Measurements from ENCODE around the gene FAM186B.

The FAM186B gene

GRCh38 chr12:49556391-49557186, 48.9 kb downstream of the FAM186B start:
- DNase-seq (ENCODE audit: low read depth, low spot score), result no peak
- Histone ChIP-seq H3K36me3 (ENCODE audit: insufficient read depth, low read length) (peaks cover 35% of the 10 kb centered on the region; the same call in 1 of the 2 replicates), H3K9me3 (ENCODE audit: low read depth, low read length) (no peaks in the 10 kb centered on the region), H3K9ac (ENCODE audit: insufficient read length) (no peak overlapping the region), H3K4me3 (no peak overlapping the region), H3K27ac (no peak overlapping the region)
- TF ChIP-seq FOXP2 (optimal IDR thresholded peaks at IDR 0.05; ENCODE audit: control extremely low read depth, extremely low read length, insufficient read depth) (no peak), POLR2AphosphoS5 (IDR thresholded peaks at IDR 0.05; ENCODE audit: borderline replicate concordance, low read depth, low read length) (0 out of 2 replicates have a peak, but pooled peaks have one; percentile 1)

- Histone ChIP-seq H3K36me3 (ENCODE audit: insufficient read depth, low read length) (peaks cover 30% of the 10 kb centered on the region; the same call in 1 of the 2 replicates), H3K9ac (ENCODE audit: insufficient read length) (no peak overlapping the region), H3K27ac (no peak overlapping the region), H3K4me3 (no peak overlapping the region), H3K9me3 (ENCODE audit: low read depth, low read length) (no peaks in the 10 kb centered on the region)
- no peak for DNase-seq (ENCODE audit: low read depth, low spot score)
- TF ChIP-seq EZH2 (IDR thresholded peaks at IDR 0.05) (no peak), FOXP2 (optimal IDR thresholded peaks at IDR 0.05; ENCODE audit: control extremely low read depth, extremely low read length, insufficient read depth) (no peak), POLR2AphosphoS5 (IDR thresholded peaks at IDR 0.05; ENCODE audit: borderline replicate concordance, low read depth, low read length) (peak; percentile 30; the same call in 1 of the 2 replicates)
Observed at GRCh38 chr12:49555631-49556390, 49.6 kb downstream of the FAM186B start.

- DNase-seq (ENCODE audit: low read depth, low spot score), result no peak
- H3K36me3 ChIP-seq (ENCODE audit: insufficient read depth, low read length), result peaks cover 15% of the 10 kb centered on the region; the same call in 1 of the 2 replicates
- no peaks in the 10 kb centered on the region for H3K9me3 ChIP-seq (ENCODE audit: low read depth, low read length)
- H3K9ac ChIP-seq (ENCODE audit: insufficient read length), result no peak overlapping the region
- H3K27ac ChIP-seq, result no peak overlapping the region
- TF ChIP-seq POLR2AphosphoS5 (IDR thresholded peaks at IDR 0.05; ENCODE audit: borderline replicate concordance, low read depth, low read length), result no peak
- TF ChIP-seq EZH2 (IDR thresholded peaks at IDR 0.05), result no peak
- TF ChIP-seq FOXP2 (optimal IDR thresholded peaks at IDR 0.05; ENCODE audit: control extremely low read depth, extremely low read length, insufficient read depth), result no peak
- no peak overlapping the region for H3K4me3 ChIP-seq
Observed at GRCh38 chr12:49554266-49554665, 51.2 kb downstream of the FAM186B start.

GRCh38 chr12:49553512-49554088, 51.8 kb downstream of the FAM186B start:
- Histone ChIP-seq H3K9me3 (ENCODE audit: low read depth, low read length) (no peaks in the 10 kb centered on the region), H3K9ac (ENCODE audit: insufficient read length) (no peak overlapping the region), H3K36me3 (ENCODE audit: insufficient read depth, low read length) (peaks cover 9% of the 10 kb centered on the region; the same call in 1 of the 2 replicates), H3K4me3 (no peak overlapping the region), H3K27ac (no peak overlapping the region)
- no peak for TF ChIP-seq POLR2AphosphoS5 (IDR thresholded peaks at IDR 0.05; ENCODE audit: borderline replicate concordance, low read depth, low read length)
- no peak for TF ChIP-seq EZH2 (IDR thresholded peaks at IDR 0.05)
- TF ChIP-seq FOXP2 (optimal IDR thresholded peaks at IDR 0.05; ENCODE audit: control extremely low read depth, extremely low read length, insufficient read depth), result no peak
- no peak for DNase-seq (ENCODE audit: low read depth, low spot score)

- DNase-seq (ENCODE audit: low read depth, low spot score), result no peak
- no peak overlapping the region for H3K27ac ChIP-seq
- peaks cover 5% of the 10 kb centered on the region; the same call in 1 of the 2 replicates for H3K36me3 ChIP-seq (ENCODE audit: insufficient read depth, low read length)
- H3K4me3 ChIP-seq, result no peak overlapping the region
- no peak overlapping the region for H3K9ac ChIP-seq (ENCODE audit: insufficient read length)
- H3K9me3 ChIP-seq (ENCODE audit: low read depth, low read length), result no peaks in the 10 kb centered on the region
- no peak for TF ChIP-seq EZH2 (IDR thresholded peaks at IDR 0.05)
- TF ChIP-seq POLR2AphosphoS5 (IDR thresholded peaks at IDR 0.05; ENCODE audit: borderline replicate concordance, low read depth, low read length), result no peak
- no peak for TF ChIP-seq FOXP2 (optimal IDR thresholded peaks at IDR 0.05; ENCODE audit: control extremely low read depth, extremely low read length, insufficient read depth)
Observed at GRCh38 chr12:49552899-49553298, 52.5 kb downstream of the FAM186B start.

GRCh38 chr12:49552425-49552824, 53.0 kb downstream of the FAM186B start:
- H3K9ac ChIP-seq (ENCODE audit: insufficient read length), result no peak overlapping the region
- no peak overlapping the region for H3K27ac ChIP-seq
- no peak for DNase-seq (ENCODE audit: low read depth, low spot score)
- TF ChIP-seq POLR2AphosphoS5 (IDR thresholded peaks at IDR 0.05; ENCODE audit: borderline replicate concordance, low read depth, low read length) (no peak), EZH2 (IDR thresholded peaks at IDR 0.05) (no peak), FOXP2 (optimal IDR thresholded peaks at IDR 0.05; ENCODE audit: control extremely low read depth, extremely low read length, insufficient read depth) (no peak)
- H3K9me3 ChIP-seq (ENCODE audit: low read depth, low read length), result no peaks in the 10 kb centered on the region
- no peaks in the 10 kb centered on the region; the same call in 1 of the 2 replicates for H3K36me3 ChIP-seq (ENCODE audit: insufficient read depth, low read length)
- H3K4me3 ChIP-seq, result no peak overlapping the region

GRCh38 chr12:49552014-49552413, 53.4 kb downstream of the FAM186B start:
- Histone ChIP-seq H3K27ac (no peak overlapping the region), H3K4me3 (no peak overlapping the region), H3K9me3 (ENCODE audit: low read depth, low read length) (no peaks in the 10 kb centered on the region), H3K9ac (ENCODE audit: insufficient read length) (no peak overlapping the region), H3K36me3 (ENCODE audit: insufficient read depth, low read length) (no peaks in the 10 kb centered on the region; the same call in 1 of the 2 replicates)
- no peak for DNase-seq (ENCODE audit: low read depth, low spot score)
- TF ChIP-seq EZH2 (IDR thresholded peaks at IDR 0.05), result no peak
- no peak for TF ChIP-seq FOXP2 (optimal IDR thresholded peaks at IDR 0.05; ENCODE audit: control extremely low read depth, extremely low read length, insufficient read depth)
- no peak for TF ChIP-seq POLR2AphosphoS5 (IDR thresholded peaks at IDR 0.05; ENCODE audit: borderline replicate concordance, low read depth, low read length)
